AG20443 (cell line): Measurements from ENCODE around the gene SPRYD3.

ENCODE experiments used
- DNase-seq: peaks from one replicate; pipeline ENCODE4 v3.0.0; 2012; ENCODE audit warnings: low spot score, mixed read lengths

SPRYD3 gene

DNA sequence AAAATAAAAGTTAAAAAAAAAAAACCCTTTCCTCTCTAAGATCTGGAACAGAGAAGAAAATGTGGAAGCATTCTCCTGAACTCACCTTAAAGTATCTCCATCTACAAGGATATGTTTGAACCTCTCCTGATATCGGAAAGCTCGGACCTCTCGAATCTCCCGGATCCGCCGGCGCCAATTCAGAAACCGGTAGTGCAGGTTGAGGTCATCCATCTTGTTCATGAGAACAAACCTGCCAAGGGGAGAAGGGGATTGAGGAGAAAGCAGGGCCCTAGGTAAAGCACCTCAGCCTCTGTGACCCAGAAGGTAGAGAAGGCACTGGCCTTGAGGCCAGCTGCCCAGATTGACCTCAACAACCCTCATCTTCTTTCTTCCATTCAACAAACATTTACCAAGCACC is 2.2 kb downstream of the SPRYD3 start:
- no peak for DNase-seq

DNA sequence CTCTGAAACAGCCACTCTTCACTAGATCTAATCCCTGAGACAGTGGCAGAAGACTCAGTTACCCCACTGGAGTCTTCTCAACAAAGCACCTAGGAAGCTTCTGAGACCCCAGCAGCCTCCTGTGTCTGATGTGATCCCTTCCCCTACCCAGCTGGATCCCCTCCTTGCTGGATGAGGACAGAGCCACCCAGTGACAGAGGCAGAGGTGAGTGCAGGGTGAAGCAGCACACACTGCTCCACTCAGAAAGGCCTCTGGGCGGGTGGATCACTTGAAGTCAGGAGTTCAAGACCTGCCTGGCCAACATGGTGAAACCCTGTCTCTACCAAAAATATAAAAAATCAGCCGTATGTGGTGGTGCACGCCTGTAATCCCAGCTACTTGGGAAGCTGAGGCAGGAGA is 2.7 kb downstream of the SPRYD3 start:
- DNase-seq: no peak

DNA sequence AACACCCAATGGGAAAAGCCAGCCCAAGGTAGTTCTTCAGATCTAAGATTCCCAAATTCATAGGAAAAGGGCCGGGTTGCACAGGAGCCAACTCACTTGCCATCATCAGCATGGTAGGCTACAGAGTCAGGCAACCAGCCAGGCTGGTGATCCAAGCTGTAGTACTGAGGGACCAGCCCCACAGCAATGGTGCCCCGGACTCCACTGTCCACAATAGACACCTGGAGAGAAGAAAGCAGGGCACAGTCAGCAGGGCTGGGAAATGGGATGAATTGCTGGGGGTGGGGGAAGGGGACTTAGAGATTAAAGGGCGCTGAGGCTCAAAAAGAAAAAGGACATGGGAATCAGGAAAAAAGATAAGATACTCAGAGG is 4.2 kb downstream of the SPRYD3 start:
- DNase-seq: no peak

DNA sequence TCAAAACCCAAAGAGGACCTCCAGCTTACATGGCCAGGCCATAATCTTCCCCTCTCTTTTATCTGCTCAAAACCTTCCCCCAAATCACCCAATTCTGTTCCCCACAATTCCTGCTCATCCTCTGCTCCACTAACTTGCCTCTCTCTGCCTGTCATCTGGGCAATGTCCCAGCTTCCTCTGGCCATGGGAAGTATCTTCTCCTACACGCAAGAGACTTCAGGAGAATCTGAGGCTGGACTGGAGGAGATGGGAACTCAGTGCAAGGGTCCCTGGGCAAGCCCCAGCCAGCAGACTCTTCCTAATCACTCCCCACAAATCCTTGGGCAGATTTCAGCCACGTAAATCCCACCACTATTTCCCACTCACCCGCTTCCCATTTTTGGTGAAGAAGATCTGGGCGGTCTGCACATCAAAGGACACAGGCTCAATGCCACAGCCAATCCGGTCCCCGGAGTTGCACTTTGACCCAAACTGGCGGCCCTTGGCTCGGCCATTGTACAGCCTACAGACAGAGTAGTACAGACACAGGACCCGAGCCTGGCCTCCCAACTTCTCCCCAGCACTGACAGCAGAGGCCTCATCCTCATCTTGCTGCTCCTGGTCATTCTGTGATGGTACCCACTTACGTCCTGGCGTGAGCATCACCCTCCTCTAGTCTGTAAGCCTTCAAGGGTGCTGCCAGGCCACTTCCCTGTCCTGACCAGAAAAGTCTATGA is 4.7 kb downstream of the SPRYD3 start:
- no peak for DNase-seq

DNA sequence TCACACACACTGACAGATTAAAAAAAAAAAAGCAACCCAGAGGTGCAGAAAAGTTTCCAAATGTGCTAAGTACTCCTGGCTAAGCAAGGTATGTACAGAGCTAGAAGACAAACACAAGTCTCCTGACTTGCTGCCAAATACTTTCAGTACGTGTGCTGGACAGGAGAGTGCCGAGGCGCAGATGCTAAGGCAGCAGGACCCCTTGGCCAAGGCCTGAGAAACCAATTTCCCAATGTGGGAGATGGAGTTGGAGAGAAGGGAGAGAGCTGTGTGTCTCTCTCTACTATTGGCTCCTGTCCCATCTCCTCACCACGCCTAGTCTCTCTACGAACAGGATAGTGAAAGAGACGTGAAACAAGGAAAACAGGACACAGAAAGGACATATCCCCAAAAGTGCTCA is 5.3 kb downstream of the SPRYD3 start:
- no peak for DNase-seq

DNA sequence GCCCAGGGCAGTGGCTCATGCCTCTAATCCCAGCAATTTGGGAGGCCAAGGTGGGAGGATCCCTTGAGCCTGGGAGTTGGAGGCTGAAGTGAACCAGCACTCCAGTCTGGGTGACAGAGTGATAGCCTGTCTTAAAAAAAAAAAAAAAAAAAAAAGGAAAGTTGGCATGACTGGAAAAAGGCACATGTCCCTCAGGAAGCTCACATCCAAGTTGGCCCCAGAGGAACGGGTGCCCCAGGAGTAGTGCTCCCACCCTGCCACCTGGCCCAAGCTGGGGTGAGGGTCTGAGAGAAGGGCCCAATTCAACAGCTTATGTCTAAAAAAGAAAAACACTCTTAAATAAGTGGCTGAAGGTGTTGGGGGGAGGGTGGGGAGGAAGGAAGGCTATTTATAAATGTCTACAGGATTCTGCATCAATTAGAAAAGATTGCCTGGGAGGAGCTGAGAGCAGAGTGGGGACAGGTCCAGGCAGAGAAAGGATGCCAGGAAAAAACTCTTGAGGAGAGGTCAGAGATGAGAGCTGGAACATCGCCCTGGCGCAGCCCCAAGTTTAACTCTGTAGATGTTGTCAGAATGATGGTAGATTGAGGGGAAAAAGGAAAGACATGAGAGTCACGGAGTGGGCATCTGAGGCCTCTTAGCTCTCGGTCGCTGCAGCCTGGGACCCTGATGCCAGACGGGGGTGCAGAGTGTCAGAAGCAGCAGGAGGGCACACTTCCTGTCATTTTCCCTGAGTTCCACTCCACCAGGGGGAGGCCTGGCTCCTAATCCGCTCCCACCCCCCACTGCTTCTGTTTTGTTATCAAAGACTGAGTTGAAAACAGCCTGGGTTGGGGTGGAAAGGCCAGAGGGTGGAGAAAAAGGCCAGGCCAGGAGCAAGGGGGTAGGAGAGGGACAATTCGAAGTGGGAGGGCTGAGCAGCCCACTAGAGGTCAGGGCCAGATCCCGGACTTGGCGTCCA is 7.3 kb downstream of the SPRYD3 start:
- DNase-seq: peak; percentile 49

DNA sequence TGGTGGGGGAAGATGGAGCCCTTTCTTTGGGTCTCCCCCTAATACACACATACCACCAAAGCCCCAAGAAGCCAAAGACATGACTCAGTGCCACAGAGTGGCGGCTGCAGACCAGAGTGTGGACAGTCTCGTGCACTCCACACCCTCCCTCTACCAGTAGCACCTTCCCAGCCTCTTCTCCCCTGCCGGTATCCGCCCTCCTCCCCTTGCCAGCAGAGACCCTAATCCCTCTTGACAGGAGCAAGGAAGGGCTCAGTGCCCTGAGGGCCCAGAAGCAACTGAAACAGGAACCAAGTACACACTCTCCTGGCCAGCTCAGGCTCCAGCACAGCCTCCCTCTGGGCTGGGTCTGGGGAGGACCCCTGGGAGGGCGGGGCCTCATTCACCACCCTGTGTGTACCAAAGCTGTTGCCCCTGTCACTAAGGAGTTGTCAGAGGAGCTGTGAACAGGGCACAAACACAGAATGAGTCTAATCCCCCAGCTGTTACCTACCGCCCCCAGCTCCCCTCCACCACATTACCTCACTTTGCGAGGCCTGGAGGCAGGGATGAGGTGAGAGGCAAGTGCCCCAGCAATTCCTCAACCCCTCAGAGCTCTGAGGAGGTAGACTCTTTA is 8.2 kb downstream of the SPRYD3 start:
- DNase-seq: no peak

DNA sequence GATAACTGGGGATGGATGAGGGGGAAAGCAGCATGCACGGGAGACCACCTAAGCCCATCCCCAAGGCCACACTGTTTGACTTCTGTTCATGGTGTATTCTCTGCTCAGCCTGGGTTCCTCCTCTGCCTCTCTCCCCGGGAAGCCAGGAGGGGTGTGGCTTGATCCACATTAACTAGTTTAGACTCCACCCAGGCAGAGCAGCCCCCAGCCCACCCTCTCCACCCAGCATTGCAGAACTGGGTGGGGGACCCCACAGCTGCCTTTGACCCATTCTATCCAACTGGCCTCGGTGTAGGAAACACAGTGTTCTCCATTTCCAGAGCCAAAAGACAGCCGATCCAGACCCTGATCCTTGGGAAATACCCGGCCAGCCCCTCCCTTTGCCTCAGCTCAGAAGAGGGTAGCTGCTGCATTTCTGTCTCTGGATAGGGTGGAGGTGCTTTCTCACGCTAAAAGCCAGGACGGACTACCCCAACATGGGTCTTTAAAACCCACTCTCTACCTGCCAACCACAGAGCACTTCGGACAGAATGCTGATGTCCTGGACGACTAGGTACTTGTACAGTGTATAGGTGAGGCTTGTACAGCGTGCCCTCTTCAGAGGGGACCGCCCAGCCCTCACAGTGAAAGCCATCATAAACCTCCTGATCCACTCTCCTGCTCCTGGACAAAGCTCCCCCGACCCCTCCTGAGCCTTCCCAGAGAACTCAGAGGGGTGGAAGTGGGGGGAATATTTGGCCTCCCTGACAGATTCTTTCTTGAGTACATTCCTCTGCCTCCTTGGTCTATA is 9.4 kb downstream of the SPRYD3 start:
- DNase-seq: no peak

DNA sequence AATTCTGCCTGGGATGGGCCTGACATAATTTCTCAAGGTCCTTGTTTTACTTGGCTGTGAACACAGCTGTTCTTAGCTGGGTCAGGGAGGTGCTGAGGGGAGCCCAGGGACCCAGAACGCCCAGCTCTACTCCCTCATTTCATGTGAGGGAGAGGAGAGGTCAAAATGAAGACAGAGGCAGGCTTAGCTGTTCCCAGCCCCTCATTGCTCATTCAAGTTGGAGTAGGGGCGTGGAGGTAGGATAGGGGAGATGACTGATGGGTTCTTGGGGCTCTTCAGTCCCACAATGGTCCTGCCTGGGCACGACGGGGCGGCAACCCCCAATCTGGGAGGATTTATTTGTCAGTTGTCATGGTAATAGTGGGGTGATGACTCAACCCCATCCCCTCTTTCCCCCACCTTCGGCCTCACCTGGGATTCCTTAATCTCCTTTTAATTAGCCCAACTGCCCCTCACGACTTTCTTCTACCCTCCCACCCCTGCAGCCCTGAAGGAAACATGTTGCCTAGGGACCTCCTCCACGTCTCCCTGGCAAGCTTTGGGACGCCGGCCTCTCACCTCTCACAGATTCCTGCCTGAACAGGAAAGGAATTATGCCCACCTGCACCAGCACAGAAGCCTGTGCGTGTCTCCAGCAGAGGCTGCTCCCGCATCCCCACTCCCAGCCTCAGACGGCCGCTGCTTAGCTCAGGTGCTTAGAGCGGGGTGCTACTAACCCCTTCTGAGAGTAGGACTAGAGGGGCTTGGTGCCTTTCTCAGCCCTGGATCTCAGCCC is 10.2 kb downstream of the SPRYD3 start:
- no peak for DNase-seq

DNA sequence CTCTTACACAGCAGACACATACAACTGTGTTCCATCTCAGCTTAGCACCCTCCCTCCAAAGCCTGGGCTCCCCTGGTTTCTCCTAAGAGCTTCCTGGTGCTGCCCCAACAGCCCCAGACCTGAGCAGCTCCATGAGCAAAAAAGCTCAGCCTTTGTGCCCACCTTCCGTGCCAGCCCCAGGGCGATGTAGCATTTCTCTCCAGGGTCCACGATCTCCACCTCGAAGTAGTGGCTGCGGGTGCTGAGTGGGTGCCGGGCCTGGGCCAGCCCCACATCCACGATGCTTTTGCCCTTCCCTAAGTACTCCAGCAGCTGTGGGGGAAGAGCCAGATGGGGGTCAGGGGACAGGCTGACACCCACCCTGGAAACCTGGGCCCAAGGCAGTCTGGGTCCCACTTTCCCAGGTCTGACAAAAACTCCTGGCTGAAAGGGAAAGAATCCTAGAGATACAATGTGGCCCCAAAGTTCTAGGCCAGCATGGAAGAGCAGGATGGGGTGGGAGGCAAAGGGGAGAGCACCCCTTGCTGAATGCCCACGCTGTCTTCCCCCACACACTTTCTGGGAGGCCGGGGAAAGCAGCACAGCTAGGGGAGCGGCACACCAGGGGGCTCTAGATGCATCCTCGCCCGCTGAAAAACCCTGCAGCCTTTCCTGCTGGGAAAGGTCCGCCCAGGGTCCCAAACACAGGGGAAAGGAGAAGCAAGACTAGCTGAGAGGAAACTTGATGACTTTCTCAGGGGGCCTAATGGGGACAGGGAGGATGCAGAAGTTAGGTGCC is 11.0 kb downstream of the SPRYD3 start:
- no peak for DNase-seq

DNA sequence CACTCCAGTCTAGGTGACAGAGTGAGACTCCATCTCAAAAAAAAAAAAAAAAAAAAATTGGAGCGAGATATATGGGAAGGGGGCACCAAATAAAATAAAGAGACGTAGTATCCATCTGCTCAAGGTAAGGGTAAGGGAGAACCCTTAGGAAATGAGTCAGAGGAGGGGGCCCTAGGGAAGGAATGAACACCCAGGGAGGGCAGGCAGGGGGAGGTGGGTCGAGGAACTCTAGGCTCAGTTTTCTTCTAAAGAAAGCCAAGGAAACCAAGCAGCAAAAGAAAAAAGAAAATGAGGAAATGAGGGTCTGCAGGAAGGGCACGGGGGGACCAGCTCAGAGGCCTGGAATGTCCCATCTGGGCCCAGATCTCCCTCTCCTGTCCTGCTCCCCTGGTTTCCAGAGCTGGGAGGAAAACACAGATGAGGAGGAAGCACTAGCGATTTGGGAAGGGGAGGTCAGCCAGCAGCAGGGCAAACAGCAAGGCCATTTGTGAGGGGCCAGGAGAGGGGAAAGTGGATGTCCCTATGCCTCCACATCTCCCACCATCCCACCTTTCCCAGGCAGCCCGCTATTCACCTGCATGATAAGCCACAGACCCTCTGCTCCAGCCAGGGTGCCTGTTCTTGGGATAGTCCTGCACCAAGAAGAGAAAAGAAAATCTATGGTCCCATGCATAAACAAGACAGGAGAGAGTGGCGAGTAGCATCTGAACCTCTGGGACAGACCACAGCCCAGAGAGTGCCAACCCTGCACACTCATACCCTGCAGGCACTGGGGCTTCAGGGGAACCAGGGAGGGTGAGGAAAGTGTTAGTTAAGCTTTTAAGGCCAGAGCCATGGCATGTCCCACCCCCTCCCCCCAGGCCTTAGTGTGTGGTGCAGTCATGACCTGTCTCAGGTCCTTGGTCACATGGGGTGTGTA is 11.9 kb downstream of the SPRYD3 start:
- no peak for DNase-seq

DNA sequence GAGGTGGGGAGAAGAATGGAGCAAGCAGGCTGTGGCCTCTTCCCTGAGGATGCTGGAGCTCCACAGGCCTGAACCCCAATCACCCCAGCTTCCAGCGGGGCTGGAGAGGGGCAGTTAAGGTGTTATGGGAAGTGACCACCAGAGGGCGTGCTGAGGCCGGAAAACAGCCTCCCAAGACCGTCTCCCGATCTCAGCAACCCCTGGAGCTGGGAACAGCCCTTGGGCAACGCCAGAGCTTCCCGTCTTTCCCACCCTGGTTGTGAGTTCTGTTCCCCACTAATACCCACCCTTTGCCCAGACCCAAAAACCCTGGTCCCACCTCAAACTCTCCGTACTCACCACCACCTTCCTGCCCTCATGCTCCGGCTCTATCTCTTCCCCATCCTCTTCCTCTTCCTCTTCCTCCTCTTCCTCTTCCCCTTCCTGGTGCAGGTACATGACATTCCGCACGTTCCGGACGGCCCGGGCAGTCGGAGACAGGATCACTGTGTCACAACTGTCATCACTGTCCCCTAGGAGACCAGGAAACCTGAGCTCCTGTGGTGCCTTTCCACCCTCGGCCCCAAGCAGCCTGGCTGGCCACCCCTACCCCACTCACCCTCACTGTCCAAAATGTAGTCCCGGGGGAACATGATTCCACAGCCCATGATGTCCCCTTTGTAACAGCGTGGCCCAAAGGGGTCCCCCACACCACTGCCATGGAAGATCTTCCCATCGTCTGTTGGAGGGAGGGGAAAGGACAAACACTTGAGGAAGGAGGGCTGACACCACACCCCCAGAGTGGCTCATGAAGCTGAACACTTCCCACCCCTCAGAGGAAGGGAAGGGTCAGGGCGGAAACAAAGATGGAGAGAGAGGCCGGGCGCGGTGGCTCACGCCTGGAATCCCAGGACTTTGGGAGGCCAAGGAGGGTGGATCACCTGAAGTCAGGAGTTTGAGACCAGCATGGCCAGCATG is 12.9 kb downstream of the SPRYD3 start:
- DNase-seq: peak; percentile 92

DNA sequence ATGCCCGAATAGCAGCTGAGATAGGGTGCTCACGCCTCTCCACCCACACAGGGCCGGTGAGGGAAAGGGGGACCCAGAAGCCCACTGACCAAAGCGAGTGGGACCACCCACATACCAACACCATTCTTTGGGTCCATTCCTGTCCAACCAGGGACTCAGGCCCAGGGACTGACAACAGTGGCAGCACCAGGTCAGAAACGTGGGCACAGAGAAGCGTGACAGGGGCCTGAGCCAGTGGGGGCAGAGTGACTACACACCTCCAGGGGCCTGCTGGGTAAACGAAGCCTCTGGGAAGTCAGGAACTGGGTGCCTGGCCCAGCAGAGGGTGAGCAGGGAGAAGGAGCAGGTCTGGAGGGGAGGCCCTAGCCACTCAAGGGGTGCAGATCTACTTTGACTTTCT is 13.7 kb downstream of the SPRYD3 start:
- no peak for DNase-seq

DNA sequence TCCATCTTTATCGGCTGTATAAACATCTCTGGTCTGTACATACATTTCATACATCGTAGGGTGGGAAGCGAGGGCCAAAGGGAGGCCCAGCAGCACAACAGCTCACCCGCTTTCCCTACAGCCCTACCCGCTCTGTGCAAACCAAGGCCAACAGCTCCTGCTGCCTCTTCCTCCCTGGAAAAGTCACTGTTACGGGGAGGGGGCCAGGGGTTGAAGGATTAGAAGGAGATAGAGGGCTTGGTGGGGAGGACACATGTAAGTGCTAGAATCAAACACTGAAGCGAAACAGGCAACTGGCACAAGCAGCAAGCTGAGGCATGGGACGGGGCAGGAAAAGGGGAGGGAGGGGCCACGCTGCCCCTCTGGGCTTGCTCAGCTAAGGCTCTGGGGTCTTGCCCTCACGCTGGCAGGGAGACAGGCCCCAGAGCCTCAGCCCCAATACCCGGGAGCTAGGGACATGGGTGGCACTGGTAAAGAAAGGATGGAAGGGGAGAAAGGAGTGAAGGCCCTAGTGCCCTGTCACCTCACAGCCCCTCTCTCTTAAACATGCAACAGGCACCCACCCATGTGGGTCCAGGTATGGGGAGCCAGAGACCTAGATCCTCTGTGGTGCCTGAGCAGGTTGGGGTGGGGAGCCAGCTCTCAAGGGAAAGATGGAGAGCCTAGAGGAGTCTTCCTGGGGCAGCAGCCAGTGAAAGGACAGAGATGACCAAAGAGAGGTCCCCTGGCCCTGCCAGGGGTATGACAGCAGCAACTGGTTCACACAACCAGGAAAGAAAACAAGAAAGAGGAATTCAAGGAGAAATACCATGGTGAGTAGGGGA is 14.4 kb downstream of the SPRYD3 start:
- no peak for DNase-seq

DNA sequence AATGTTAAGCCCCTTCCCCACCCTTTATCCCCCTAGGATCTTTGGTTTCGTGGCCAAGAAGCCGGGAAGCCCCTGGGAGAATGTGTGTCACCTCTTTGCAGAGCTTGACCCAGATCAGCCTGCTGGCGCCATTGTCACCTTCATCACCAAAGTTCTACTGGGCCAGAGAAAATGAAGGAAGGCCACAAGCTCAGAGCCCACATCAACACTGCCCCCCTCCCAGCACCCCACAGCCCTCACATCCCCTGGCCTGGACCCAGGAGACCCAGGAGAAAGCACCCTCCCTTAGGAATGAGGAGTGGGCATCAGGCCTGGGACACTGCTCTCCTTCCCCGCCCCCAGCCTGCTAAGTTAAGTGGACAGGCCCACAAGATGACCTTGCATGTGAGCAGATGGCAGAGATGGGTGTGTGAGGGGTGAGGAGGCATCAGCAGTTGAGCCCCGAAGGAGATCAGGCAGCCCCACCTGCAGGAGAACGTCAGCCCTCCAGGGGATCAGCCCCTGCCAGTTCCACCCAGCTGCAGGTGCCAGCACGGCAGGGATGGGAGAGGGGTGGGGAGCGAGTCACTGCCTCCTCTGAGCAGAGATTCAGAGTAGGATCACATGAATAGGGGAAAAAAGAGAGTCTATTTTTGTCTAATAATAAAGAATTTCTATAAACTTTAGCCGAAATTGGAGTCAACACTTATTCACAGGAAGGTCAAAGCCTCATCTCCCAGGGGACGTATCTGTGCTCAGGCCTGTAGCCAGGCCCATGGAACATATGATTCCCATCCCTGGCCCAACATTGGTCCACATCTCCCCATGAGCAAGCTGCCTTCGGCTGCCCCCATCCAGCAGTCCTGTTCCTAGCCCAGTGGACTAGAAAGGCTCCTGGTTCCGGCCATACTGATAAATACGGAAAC is 15.2 kb downstream of the SPRYD3 start:
- DNase-seq: peak; percentile 56

DNA sequence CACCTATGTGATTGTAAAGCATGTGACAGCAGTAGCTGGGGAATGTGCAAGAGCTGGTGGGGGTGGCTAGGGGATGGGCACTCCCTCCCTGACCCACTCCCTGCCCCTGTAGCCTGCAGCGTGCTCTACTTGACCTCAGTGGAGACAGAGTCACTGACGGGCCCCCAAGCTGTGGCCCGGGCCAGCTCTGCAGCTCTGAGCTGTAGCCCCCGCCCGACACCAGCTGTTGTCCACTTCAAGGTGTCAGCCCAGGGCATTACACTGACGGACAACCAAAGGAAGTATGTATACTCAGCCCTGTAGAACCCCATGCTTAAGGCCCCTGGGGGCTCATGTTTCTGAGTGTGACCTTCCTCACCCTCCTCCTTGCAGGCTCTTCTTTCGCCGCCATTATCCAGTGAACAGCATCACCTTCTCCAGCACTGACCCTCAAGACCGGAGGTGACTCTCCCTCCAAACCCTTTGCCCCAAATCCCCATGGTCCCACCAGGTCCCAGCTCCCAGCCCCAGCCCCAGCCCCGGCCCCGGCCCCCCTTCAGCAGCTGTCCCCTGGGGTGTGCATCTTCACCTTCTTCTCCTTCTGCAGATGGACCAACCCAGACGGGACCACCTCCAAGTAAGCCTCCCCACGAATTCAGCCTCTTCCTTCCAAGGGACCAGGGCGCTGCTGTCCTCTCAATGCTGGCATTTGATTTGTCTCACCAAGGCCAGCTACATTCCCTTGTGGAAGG is 16.0 kb downstream of the SPRYD3 start:
- no peak for DNase-seq
